ENCODE results near the gene GRIK3. TPM values are rescaled to one million over a fixed set of nuclear protein-coding genes. Genes with fewer than 3 reads are reported as not detected.

The GRIK3 gene
- total and polyA plus RNA-seq, 8 donors, result under 0.01 to 4.9 (median 0.46) TPM; not detected in 1

- peaks cover 0 to 11% (median 0%) of the 10 kb centered on the region in 4 donors for H3K9me3 ChIP-seq
- intact Hi-C loops (cut with DNase I; ENCODE audit: low total_unique reads), result no loop called here
Measured at GRCh38 chr1:37016121-37016520, 18.2 kb downstream of the GRIK3 start.

DNA sequence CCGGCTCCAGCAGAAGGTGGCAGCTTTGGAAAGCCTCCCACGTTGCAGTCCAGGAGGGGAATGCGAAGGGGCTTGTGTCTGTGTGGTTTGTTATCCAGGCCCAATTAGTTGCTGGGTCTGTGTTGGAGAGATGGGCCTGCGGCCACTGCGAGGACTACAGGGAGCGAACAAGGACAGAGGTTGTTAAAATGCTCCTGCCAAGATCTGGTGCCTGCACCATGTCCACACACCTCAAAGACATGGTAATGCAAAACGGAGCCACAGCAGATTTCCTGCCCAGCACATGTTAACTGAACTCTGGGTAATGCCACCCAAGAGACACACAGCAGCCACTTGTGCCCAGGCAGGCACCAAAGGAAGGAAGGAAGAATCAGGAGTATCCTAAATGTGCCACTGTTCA, 18.6 kb downstream of the GRIK3 start:
- H3K36me3 ChIP-seq, result no peaks in the 10 kb centered on the region
- intact Hi-C loops (cut with DNase I; ENCODE audit: low total_unique reads), result no loop called here
- TF ChIP-seq POLR2A (IDR thresholded peaks at IDR 0.05) (no peak), EP300 (IDR thresholded peaks at IDR 0.05) (no peak), POLR2AphosphoS5 (IDR thresholded peaks at IDR 0.05) (no peak)
- TF ChIP-seq, protein P1, sequence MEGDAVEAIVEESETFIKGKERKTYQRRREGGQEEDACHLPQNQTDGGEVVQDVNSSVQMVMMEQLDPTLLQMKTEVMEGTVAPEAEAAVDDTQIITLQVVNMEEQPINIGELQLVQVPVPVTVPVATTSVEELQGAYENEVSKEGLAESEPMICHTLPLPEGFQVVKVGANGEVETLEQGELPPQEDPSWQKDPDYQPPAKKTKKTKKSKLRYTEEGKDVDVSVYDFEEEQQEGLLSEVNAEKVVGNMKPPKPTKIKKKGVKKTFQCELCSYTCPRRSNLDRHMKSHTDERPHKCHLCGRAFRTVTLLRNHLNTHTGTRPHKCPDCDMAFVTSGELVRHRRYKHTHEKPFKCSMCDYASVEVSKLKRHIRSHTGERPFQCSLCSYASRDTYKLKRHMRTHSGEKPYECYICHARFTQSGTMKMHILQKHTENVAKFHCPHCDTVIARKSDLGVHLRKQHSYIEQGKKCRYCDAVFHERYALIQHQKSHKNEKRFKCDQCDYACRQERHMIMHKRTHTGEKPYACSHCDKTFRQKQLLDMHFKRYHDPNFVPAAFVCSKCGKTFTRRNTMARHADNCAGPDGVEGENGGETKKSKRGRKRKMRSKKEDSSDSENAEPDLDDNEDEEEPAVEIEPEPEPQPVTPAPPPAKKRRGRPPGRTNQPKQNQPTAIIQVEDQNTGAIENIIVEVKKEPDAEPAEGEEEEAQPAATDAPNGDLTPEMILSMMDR (IDR thresholded peaks at IDR 0.05), result no peak
- no peak overlapping the region for H3K4me3 ChIP-seq
- no peak for DNase-seq
- H3K27me3 ChIP-seq, result peaks cover 0 to 50% (median 0%) of the 10 kb centered on the region in 3 donors
- H3K9me3 ChIP-seq, result peaks cover 0 to 11% (median 0%) of the 10 kb centered on the region in 4 donors
- WGBS, 5 donors, result 73 to 75% (median 74%) methylated on average over 7 of the region's 7 CpGs
- no peaks in the 10 kb centered on the region for H3K4me1 ChIP-seq
- H3K27ac ChIP-seq, result no peak overlapping the region

More at GRCh38 chr1:37016121-37016520, 18.2 kb downstream of the GRIK3 start:
- H3K27me3 ChIP-seq, result peaks cover 0 to 54% (median 0%) of the 10 kb centered on the region in 3 donors
- H3K27ac ChIP-seq, result no peak overlapping the region
- H3K4me3 ChIP-seq, result no peak overlapping the region
- H3K36me3 ChIP-seq, result no peaks in the 10 kb centered on the region
- DNase-seq, result no peak
- H3K4me1 ChIP-seq, result no peaks in the 10 kb centered on the region
- TF ChIP-seq POLR2A (IDR thresholded peaks at IDR 0.05) (no peak), POLR2AphosphoS5 (IDR thresholded peaks at IDR 0.05) (no peak), EP300 (IDR thresholded peaks at IDR 0.05) (no peak)
- TF ChIP-seq, protein P1 (IDR thresholded peaks at IDR 0.05), result no peak

DNA sequence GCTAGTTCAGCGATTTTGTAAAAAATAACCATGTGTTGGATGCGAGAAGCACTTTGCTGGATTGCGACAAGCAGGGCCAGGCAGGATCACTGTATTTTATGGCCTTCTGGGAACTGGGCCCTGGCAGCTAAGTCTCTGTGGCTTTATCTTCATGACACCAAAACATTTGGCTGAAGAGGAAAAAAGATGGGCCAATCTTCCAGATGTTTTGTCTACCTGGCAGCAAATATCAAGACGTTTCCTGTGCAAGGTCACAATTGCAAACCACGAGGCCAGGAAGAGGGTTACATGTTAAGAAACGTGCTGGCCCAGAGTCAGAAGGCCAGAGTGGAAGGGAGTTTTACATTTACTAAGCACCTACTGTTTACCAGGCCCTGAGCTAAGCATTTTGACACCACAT, 22.1 kb downstream of the GRIK3 start:
- Histone ChIP-seq H3K4me3 (no peak overlapping the region), H3K36me3 (no peaks in the 10 kb centered on the region), H3K4me1 (no peaks in the 10 kb centered on the region), H3K9me3 (no peaks in the 10 kb centered on the region), H3K27ac (no peak overlapping the region), H3K27me3 (peaks cover 0 to 20% (median 0%) of the 10 kb centered on the region in 3 donors)
- DNase-seq, result no peak
- TF ChIP-seq POLR2AphosphoS5 (IDR thresholded peaks at IDR 0.05) (no peak), POLR2A (IDR thresholded peaks at IDR 0.05) (no peak), EP300 (IDR thresholded peaks at IDR 0.05) (no peak)
- TF ChIP-seq, protein P1 (IDR thresholded peaks at IDR 0.05), result no peak
- intact Hi-C loops (cut with DNase I; ENCODE audit: low total_unique reads), result no loop called here
- WGBS, 5 donors, result 41 to 73% (median 59%) methylated on average over 6 of the region's 6 CpGs

- Histone ChIP-seq H3K4me3 (no peak overlapping the region), H3K9me3 (no peaks in the 10 kb centered on the region), H3K36me3 (no peaks in the 10 kb centered on the region), H3K27me3 (peaks cover 0 to 24% (median 0%) of the 10 kb centered on the region in 3 donors), H3K27ac (no peak overlapping the region), H3K4me1 (no peaks in the 10 kb centered on the region)
- DNase-seq, result no peak
- intact Hi-C loops (cut with DNase I; ENCODE audit: low total_unique reads), result no loop called here
- TF ChIP-seq POLR2A (IDR thresholded peaks at IDR 0.05) (no peak), POLR2AphosphoS5 (IDR thresholded peaks at IDR 0.05) (no peak), EP300 (IDR thresholded peaks at IDR 0.05) (no peak)
- TF ChIP-seq, protein P1 (IDR thresholded peaks at IDR 0.05), result no peak
- WGBS, 5 donors, result 51 to 66% (median 60%) methylated on average over 4 of the region's 4 CpGs
Measured at GRCh38 chr1:37010011-37010410, 24.3 kb downstream of the GRIK3 start.

All from stomach (tissue), 9 donors.